ENCODE data around the gene LRRC47.

The LRRC47 gene

GRCh38 chr1:3786468-3787348 is 9.6 kb downstream of the LRRC47 start:
- DNase-seq (ENCODE audit: low read depth in 2 of 2), result no peak

DNA sequence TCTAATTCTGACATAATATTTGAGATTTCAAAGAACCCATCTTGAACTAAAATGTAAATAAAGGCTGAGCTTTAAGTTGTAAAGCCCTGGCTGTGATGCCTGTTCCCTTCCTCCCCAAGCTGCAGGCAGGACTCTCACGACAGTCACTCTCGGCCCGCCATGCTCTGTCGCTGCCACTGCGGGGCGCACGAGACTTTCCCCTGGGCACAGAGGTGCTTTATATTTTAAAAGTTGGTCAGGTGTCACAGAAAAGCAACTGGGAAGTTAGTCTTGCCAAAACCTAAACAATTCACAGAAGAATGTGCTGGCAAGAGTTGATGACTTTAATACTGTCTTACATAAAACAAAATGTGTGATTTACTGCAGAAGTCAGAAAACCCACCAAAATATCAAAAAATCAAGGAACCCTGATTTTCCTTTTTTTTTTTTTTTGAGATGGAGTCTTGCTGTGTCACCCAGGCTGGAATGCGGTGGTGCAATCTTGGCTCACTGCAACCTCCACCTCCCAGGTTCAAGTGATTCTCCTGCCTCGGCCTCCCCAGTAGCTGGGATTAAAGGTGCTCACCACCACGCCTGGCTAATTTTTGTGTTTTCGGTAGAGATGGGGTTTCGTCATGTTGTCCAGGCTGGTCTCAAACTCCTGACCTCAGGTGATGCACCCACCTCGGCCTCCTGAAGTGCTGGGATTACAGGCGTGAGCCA is 10.7 kb downstream of the LRRC47 start:
- DNase-seq (ENCODE audit: low read depth in 2 of 2), result no peak

DNA sequence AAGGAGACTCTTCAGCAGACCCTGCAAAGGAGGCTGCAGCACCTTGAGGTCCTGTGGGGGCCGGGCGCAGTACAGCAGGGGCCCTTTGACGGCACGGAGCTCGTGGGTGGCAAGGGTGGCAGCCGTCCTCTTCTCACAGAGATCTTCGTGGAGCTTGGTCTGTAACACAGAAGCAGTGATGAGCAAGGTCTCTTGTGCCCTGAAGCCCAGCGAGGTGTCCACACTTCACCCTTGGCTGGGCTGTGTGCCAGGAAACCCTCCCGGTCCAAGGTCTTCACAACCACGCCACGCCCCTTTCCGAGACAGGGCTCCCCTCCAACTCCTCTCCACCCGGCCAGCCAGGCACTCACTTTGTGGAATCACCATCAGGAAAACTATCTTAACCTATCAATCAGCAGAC is 11.3 kb downstream of the LRRC47 start:
- DNase-seq (ENCODE audit: low read depth in 2 of 2), result no peak

DNA sequence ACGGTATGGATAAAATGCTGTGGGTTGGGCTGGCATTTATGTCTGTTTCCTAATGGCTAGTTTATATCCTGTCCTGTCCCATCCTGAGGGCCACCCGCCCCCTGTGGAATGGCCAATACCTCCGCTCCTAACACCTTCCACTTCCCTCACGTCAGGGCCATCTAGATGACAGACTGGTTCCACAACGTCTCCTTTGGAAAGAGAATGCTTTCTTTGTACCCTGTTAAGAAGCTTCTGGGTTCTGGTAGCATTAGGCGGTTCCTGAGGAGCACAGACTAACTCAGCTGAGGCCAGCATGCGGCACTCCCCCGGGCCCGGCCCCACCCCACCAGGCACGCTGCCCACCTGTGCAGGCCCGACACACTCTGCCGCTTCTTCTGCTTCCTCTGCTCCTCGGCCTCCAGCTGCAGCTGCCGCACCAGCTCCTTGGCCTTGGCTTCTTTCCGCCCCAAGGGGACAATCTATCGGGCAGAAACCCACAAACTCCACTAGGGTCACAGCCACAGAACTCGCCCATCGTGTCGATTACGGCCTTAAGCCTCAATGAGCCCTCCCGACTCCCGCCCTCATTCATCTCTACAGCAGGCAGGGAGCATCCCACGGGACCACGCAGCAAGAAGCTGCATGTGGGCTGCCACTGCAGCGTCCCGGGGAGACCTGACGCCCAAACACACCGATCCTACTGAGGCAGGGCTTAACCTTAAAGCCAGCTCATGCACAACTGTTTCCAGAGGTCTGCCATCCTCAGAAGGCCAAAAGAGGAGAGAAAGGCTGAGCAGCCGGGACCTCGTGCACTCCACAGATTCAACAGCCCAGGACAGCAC is 12.4 kb downstream of the LRRC47 start:
- DNase-seq (ENCODE audit: low read depth in 2 of 2), result no peak

DNA sequence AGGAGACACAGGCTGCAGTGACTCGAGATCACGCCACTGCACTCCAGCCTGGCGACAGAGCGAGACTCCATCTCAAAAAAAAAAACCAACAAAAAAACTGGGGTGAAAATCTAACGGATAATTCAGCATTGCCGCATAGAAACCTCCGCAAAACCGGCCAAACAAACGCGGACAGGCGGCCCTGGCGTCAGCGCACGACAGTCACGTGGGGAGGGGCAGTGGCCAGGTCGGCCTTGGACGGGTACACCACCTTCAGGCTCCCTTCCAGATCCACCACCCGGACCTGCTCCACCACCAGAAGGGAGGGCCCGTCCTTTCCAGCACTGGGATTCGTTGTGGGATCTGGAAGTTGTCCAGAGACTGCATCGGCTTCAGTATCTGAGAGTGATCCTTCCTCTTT is 15.4 kb downstream of the LRRC47 start:
- DNase-seq (ENCODE audit: low read depth in 2 of 2), result no peak

DNA sequence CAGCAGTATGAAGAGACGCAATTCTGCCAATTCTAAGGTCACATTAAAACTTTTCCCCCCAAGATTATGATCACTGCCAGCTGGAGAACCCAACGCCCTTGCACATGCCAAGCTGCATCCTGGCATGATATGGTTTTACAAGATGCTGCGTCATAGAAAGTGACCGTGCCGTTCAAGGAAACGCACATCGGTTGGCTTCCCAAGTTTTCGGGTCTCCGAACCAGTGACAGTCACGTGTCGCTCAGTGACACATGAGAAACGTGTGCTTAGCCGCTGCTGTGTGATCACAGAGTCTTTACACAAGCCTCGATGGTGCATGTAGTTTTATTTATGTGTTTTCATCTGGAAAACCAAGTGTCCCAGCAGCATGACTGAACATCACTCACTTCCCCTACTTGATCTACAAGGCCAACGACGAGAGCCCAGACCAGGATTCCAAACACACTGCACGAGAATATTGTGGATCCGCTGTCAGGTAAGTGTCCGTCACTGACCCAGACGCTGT is 16.3 kb downstream of the LRRC47 start:
- DNase-seq (ENCODE audit: low read depth in 2 of 2), result no peak

DNA sequence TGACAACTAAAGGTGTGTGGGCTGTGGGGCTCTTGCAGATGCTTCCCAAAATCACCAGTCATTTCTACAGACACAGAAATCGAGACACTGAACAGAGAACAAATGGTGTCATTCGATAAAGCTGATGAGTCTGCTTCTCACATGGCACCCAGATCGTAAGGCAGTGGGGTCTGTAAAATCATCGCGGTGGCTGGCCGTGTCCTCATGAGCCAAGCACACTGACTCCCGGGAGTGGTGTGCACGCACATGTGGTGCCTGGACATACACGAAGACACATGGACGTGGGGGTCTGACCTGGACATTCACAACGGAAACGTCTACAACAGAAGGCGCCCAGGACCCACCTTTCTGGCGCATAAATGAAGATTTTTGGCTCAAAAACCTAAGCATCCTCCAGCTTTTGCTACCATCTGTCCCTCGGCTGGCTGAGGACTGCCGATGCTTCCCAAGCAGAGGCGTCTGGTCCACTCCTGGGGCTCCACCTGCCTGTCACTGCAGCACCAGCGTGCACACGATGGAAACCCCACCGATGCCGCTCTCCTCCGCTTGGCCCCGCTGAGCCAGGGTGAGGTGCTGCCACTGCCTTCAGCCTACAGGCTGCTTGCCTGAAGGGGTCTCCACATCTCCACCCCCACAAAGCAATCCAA is 16.9 kb downstream of the LRRC47 start:
- no peak for DNase-seq (ENCODE audit: low read depth in 2 of 2)

DNA sequence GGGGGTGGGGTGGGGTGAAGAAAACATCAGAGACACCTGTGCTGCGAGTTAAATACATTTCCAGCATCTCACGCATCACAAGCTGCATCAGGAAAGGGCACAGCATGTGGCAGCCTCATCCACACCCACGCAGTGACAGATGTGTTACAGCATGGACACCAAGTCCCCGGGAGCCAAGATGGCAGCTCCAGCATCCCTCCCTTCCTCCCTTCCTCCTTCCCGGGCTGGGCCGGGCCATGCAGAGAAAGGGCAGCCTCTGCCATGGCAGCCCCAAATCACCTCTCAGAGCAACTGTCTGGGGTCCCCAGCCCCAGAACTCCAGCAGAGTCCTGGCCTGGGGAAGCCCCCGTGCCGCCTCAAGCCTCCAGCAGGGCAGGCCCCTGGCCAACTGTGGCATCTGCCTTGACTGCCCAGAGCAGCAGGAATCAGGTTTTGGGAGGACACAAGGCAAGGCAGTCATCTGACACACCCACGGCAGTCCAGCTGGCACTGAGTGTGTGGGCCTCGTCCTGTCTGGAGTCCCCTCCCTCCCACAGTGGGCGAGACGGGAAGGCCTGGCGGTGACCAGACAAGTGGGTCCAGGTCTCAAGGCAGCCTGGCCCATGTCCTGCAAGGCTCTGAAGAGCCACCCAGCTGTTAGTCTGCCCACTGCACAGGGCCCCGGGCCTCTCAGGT is 17.6 kb downstream of the LRRC47 start:
- no peak for DNase-seq (ENCODE audit: low read depth in 2 of 2)

GRCh38 chr1:3777647-3778589 is 18.4 kb downstream of the LRRC47 start:
- no peak for DNase-seq (ENCODE audit: low read depth in 2 of 2)

GRCh38 chr1:3777078-3777547 is 19.2 kb downstream of the LRRC47 start:
- DNase-seq (ENCODE audit: low read depth in 2 of 2), result no peak

DNA sequence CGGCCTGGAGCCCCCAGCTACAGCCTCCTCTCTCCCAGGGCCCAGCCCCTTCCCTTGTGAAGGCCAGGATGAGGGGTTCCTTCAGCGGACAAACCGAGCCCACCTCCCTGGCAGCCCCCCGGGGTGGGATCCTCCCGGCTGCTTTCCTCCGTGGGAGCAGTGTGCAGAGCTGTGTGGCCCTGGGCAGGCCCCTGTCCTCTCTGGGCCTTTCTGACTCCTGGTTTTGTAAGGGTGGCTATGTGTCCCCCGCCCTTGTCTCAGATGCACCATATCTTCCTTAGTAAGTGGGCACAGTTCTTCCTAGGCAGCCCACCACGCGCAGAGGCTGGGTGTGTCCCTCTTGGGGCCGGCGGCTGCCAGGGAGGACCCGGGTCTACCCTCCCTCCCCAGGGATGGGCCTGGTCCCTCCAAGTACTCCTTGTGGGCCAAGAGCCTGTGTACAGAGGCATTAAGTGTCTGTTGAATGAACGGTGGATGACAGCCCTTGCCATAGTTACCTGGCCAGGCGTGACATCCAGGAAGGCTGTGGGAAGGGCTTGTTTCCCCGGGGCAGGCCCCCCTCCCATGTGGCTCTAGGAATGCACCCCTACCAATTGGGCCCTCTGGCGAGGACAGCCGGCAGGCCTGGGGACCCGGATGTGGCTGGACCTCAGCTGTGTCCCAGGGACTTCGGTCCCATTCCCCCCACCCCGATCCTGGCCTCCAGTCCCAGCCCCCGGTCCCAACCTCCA is 19.9 kb downstream of the LRRC47 start:
- DNase-seq (ENCODE audit: low read depth in 2 of 2), result no peak

- DNase-seq (ENCODE audit: low read depth in 2 of 2), result peak in 1 of 2 donors; percentile 41
Measured at GRCh38 chr1:3775490-3776230, 20.6 kb downstream of the LRRC47 start.

- DNase-seq (ENCODE audit: low read depth in 2 of 2), result no peak
Measured at GRCh38 chr1:3774946-3775489, 21.3 kb downstream of the LRRC47 start.

GRCh38 chr1:3774276-3774945 is 21.9 kb downstream of the LRRC47 start:
- DNase-seq (ENCODE audit: low read depth in 2 of 2), result no peak

GRCh38 chr1:3773572-3774275 is 22.6 kb downstream of the LRRC47 start:
- no peak for DNase-seq (ENCODE audit: low read depth in 2 of 2)

DNA sequence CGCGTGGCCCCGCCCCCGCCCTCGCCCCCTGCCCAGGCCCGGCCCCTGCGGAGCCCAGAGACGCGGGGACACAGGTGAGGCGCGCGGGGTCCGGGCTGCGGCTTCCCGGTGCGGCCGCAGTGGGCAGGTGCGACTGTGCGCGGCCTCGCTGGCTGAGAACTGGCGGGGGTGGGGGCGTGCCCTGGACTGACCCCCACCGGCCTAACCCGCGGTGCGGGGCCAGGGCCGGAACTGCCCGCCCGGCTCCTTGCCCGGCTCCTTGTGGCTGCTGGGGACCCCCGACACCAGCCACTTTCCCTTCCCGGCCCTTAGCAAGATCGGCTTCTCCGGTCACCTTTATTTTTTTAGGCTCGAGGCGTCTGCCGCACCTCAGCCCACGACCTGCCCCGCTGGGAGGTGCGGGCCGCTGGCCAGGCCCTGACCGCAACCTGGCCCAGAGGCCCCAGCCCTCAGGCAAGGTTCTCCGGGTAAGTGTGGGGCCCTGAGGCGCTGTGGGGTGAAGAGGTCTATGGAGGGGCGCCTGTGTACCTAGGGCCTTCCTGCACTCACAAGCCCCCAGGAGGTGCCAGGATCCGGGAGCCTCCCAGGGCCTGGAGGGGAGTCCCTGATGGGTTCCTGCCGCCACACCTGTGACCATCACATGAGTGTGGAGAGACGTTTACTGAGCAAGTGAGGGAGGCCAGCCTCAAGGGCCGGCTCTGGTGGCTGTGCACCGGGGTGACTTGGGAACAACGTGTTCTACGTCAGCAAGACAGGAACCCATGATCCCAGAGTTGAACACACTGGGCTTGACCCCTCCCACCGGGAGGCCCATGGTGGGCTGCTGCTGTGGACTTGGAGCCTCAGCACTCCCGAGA is 23.4 kb downstream of the LRRC47 start, which contains the start of gene SMIM1:
SMIM1 (plus strand) TSS at position 35 of the 857 bp plus-strand sequence. CDS start 2,625 bp downstream, outside the sequence.
- DNase-seq (ENCODE audit: low read depth in 2 of 2), result no peak

Data from stimulated activated CD8-positive, alpha-beta memory T cell treated with anti-CD3 and anti-CD28 coated beads, Interleukin-2, amount 100 ng/mL, for 48 hours (primary cell).